Measurements from ENCODE around the gene MCC.

Gene MCC

DNA sequence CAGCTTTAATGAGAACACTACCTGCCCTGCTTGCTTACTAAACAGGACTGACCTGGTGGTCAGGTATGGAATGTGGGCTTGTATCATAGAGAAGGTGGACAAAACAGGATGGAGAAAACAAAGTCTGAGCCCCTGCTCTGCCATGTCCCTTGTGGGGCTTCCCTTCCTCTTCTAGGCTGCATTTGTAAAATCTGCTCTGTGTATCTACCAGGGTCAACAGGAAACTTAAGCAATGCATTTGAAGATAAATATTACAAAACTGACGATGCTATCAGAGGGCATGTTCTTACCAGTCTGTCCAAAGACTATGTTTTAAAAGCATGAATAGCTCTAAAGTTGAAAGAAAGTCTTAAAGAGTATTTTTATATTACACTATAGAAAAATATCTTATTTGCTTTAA, 282.9 kb downstream of the MCC start:
- no peak for DNase-seq (ENCODE audit: low read depth in 4 of 4, low spot score in 1 of 4)

GRCh38 chr5:113204525-113205161, 283.6 kb downstream of the MCC start:
- no peak for DNase-seq (ENCODE audit: low read depth in 4 of 4, low spot score in 1 of 4)

DNA sequence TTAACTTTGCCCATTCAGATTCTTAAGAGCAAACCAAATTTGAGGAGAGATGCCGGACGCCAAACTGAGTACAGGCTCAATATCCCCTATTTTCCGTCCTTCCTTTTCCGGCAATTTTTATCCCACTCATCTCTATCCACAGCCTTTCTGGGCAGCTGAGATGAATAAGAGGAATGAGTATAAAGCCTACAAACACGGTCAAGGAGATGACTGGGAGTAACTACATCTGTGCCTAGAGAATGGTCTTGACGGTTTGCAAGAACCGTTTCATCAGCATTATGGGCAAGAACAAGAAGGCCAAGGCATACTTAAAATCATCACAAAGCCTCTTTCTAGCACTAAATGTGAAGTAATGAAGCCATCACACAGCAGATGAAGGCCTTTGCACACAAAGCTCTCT, 284.3 kb downstream of the MCC start:
- no peak for DNase-seq (ENCODE audit: low read depth in 4 of 4, low spot score in 1 of 4)

DNA sequence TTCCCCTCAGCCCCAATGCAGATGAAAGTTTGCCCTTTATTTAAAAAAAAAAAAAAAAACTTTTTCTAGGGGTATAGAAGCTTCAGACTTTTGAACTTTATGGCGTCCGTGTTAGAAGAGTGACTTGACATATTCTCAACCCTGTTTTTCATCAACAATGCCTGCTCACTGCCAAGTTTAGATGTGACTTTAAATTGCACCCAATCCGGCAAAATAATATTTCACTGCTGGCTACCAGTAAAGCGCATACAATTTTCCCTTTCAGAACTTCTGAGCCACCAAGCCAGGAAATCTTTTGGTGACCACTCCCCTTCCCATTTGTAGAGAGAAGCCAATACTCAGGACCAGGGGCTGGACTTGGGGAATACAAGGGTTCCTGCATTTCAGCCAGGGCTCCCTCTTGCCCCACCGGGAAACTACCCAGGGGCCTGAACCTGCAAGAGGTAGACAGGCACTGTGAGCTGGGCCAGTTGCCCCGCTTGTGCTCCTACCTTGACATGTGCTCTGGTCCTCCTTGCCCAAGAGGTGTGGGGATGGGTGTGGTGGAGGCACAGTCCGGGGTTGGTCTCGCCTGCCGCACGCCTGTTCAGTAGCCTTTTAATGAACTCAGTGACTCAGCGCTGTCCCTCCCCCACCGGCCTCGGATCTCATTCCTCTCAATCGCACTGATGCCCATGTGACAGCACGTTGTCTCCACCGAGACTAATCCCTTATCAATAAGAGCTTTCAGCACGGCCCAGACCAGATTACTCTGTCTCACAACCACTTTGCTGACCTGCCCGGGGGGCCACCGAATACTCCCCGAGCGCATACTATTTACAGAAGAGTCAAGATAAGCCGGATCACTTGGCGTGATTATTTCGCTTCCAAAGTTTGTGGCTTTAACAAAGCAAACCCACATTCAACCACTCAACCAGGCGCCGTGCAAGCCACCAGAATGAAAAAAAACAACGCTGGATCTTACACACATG, 285.2 kb downstream of the MCC start:
- no peak for DNase-seq (ENCODE audit: low read depth in 4 of 4, low spot score in 1 of 4)

DNA sequence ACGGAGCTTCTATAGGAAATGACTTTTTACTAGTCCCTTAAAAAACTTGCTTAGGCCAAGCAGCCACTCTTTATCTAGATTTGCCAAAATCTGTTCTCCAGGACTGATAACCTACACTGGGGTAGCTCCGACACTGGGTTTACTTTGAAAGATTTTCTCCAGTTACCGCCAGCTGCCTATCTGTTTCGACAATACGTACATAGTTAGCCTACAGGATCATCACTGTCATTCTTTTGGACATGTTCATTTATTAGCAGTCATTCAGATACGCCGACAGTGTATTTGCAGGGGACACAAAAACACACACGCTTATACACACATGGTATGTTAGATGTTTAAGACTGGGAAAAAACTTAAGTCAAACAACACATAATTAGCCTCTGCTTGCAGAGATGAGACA, 286.0 kb downstream of the MCC start:
- DNase-seq (ENCODE audit: low read depth in 4 of 4, low spot score in 1 of 4), result no peak

- no peak for DNase-seq (ENCODE audit: low read depth in 4 of 4, low spot score in 1 of 4)
Observed at GRCh38 chr5:113201715-113202114, 286.5 kb downstream of the MCC start.

DNA sequence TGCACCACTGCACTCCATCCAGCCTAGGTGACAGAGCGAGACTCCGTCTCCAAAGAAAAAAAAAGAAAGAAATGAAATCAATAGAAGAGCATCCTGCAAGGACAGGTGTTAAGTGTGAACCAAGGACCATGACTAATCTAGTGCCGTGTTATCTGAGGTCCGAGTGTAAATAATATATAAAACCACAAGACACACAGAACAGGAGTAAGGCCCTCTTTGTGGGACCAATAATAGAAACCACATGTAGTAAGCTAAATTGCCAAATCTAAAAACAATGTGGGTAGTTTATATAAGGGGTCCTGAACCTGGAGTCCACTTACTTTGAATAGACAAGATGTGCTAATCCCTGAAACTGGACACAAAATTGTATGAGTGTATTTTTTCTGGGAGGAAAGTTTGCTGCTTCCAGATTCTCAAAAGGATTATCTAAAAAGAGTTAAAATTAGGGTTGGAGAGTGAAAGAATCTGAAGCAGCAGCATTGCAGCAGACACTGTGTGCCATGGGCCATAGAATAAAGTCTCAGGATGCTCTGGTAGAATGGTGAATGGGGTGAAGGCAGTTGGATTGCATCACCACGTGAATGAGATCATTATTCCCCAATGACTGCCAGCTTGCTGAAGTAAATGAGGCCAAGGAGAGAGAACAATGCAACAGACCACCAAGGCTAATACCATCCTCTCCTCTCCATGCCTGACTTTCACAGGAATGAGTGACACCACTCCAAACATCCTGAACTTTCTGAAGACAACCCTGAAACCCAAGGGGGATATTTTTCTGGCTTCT, 288.9 kb downstream of the MCC start:
- DNase-seq (ENCODE audit: low read depth in 4 of 4, low spot score in 1 of 4), result no peak

DNA sequence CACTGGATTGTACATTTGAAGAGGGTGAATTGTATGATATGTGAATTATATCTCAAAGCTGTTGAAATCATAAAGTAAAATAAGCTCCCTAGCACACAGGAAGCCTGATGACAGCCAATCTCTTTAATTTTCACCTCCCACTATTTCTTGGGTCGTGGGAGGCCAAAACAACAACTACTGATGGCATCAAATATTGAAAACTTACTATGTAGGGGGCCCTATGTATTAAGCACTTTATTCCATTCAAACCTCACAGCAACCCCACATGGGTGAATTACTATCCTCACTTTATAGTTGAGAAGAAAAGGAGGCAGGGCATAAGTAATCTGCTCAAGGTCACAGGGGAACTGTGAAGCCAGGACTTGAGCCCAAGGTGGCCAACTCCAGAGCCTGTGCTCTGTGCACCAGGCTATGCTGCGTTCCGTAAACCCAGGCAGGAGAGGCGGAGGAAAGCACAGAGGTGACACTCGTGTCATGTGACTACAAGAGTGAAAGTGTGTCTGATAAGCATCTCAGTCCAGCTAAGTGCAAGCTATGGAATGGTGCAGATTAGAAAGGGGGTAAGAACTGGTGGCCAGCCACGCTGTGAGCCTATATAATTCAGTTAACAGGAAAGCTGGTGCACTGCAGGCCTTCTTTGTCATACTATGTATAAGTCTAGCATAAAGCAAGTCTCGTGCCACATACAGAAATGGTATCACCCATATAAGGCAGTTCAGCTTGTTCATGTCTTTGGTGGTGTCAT, 290.6 kb downstream of the MCC start:
- DNase-seq (ENCODE audit: low read depth in 4 of 4, low spot score in 1 of 4), result no peak

GRCh38 chr5:113195771-113196170, 292.5 kb downstream of the MCC start:
- DNase-seq (ENCODE audit: low read depth in 4 of 4, low spot score in 1 of 4), result no peak

- DNase-seq (ENCODE audit: low read depth in 4 of 4, low spot score in 1 of 4), result no peak
Observed at GRCh38 chr5:113195251-113195650, 293.0 kb downstream of the MCC start.

- DNase-seq (ENCODE audit: low read depth in 4 of 4, low spot score in 1 of 4), result no peak
Observed at GRCh38 chr5:113194591-113194990, 293.7 kb downstream of the MCC start.

DNA sequence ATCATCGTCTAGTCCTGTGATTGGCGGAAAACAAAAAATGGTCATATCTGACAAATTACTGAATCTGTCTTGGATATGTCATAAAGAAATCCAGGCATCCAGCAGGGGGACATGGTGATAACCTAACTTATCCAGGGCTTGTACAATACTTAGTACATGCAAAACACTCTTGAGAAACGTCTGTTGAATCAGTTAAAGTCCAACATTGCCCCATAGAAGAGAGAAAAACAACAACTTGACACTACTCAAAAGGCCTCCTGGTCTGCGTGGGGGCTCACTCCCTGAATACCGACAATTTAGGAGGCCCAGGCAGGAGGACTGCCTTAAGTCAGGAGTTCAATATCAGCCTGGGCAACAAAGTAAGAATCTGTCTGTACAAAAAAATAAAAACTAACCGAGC, 294.1 kb downstream of the MCC start:
- no peak for DNase-seq (ENCODE audit: low read depth in 4 of 4, low spot score in 1 of 4)

DNA sequence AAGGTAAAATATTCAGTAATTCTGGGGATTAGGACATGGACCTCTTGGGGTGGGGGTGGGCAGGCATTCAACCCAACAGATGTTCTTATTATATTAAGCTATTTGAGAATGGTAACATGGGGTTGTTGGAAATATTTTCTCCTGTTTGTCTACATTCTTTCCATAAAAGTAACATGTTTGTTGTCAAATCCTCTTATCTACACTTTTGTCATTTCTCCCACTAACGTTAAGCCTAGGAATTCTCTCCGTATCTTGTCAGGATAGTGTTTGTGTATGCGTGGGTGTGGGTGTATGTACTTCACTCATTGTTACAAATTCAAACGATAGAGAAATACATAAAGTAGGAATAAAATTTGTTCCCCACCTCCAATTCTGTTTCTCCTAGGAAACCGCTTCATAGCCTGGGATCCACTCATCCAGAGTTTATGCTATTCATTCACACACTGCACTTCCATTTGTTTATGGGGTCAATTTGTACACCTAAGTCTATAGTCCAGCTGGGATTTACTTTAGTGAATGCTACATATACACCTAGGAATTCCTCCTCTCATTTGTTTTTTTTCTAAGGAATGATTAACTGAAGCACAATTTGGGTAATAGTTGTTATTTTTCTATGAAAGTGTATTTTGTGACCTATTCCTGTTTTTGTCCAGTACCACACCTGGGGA, 294.8 kb downstream of the MCC start:
- no peak for DNase-seq (ENCODE audit: low read depth in 4 of 4, low spot score in 1 of 4)

- DNase-seq (ENCODE audit: low read depth in 4 of 4, low spot score in 1 of 4), result no peak
Observed at GRCh38 chr5:113192541-113192940, 295.7 kb downstream of the MCC start.

DNA sequence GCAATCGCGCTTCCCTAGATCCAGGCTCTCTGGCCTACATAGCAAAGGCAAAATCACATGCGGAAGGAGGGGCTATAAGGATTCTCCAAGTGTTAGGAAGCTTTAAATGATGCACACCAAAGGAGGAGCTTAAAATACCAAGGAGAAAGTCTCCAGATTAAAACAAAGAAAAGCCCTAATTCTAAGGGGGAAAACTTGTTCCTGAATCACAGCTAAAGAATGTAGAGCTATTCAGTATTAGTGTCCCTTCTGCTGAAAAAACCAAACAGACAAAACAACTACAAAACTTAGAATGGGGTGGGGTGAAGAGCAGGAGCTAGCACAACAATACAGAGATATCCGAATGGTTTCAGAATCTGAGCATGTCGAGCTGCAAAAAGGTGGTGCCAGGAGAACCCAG, 297.9 kb downstream of the MCC start:
- no peak for DNase-seq (ENCODE audit: low read depth in 4 of 4, low spot score in 1 of 4)

DNA sequence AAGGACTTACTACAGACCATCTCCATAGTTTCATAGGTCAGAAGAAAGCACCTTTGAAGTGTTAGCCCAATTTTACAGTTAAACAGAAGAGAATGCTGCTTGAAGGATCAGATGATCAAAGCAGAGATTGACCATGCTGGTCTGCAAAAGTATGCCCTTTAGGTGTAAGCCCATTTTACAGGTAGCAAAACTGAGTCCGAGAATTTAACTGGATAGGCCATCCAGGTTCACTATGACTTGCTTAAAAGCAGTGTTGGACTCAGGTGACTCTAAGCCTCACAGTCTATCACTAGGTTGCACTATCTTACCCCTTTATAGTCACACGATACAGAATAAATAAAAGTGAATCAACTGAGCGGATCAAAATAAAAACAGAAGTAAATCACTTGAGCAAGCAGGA, 299.0 kb downstream of the MCC start:
- no peak for DNase-seq (ENCODE audit: low read depth in 4 of 4, low spot score in 1 of 4)

DNA sequence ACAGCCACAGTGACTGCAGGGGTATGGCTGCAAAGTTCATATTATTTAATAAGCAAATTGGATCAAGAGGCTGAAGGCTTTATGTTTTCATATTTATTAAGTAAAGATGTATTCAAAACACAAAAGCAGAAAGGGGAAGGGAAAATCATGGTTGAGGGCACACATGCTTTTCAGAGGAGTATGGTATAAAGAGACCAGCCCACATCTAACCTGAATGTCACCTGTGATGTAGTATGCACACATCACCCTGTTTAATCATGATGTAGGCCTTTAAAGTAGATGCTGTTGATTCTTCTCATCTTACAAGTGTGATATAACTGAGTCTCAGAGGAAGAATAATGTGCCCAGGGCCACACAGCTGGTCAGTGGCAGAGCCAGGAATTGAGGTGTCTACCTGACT, 299.8 kb downstream of the MCC start:
- DNase-seq (ENCODE audit: low read depth in 4 of 4, low spot score in 1 of 4), result no peak

GRCh38 chr5:113187906-113188305, 300.3 kb downstream of the MCC start:
- DNase-seq (ENCODE audit: low read depth in 4 of 4, low spot score in 1 of 4), result no peak

DNA sequence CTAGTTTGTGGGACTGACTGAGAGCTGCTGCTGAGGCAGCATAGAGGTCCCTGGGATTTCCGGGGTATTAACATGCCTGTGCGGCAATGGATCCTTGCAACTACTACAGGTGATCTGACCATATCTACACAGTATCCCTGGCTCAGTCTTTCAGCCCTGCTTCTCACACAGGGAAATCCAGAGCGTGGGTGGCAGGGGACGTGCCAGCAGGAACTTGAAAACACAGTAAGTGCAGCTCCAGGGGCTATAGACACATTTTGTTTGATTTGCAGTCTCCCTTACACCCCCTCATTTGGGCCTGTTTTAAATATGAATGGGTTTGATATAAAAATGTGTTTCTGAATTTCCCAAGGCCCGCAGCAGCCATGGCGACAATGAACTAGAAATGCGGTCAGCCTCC, 302.2 kb downstream of the MCC start:
- no peak for DNase-seq (ENCODE audit: low read depth in 4 of 4, low spot score in 1 of 4)

GRCh38 chr5:113183694-113184093, 304.6 kb downstream of the MCC start:
- DNase-seq (ENCODE audit: low read depth in 4 of 4, low spot score in 1 of 4), result no peak
